Kidney epithelial cell (primary cell): ENCODE data around the gene IP6K3. TPM values are rescaled to one million over a fixed set of nuclear protein-coding genes. Genes with fewer than 3 reads are reported as not detected.

ENCODE experiments used
- DNase-seq: peaks from one replicate; pipeline ENCODE4 v3.0.0-alpha.2; 2010; ENCODE audit warnings: low read depth
- H3K27me3 ChIP-seq: 2 replicates; pipeline ENCODE4 v1.6.0; 2011; ENCODE audit warnings: low read length; ENCODE audit not compliant: control insufficient read depth, insufficient read depth
- H3K36me3 ChIP-seq: 2 replicates; pipeline ENCODE4 v1.5.1; 2011; ENCODE audit warnings: low read length; ENCODE audit not compliant: control insufficient read depth, insufficient read depth
- H3K4me3 ChIP-seq: 2 replicates; pipeline ENCODE4 v1.5.1; 2011; ENCODE audit warnings: low read depth, mild to moderate bottlenecking, control low read depth, low read length
- total RNA-seq: library from RNA; depleted of rRNA; stranded (reverse); fragments of >200 nt; gene quantifications from 2 replicates; pipeline ENCODE4 v1.2.3, GENCODE V29; 2015
- TF ChIP-seq, protein P1 (sequence below): IDR thresholded peaks from 2 replicates; pipeline ENCODE4 v1.5.1; 2011; ENCODE audit warnings: mild to moderate bottlenecking, moderate library complexity, low read length, control low read depth, inconsistent platforms; ENCODE audit not compliant: insufficient read depth, poor library complexity, severe bottlenecking

Gene IP6K3
- total RNA-seq, 1 donor from 2014 or later, result 0.29 TPM

DNA sequence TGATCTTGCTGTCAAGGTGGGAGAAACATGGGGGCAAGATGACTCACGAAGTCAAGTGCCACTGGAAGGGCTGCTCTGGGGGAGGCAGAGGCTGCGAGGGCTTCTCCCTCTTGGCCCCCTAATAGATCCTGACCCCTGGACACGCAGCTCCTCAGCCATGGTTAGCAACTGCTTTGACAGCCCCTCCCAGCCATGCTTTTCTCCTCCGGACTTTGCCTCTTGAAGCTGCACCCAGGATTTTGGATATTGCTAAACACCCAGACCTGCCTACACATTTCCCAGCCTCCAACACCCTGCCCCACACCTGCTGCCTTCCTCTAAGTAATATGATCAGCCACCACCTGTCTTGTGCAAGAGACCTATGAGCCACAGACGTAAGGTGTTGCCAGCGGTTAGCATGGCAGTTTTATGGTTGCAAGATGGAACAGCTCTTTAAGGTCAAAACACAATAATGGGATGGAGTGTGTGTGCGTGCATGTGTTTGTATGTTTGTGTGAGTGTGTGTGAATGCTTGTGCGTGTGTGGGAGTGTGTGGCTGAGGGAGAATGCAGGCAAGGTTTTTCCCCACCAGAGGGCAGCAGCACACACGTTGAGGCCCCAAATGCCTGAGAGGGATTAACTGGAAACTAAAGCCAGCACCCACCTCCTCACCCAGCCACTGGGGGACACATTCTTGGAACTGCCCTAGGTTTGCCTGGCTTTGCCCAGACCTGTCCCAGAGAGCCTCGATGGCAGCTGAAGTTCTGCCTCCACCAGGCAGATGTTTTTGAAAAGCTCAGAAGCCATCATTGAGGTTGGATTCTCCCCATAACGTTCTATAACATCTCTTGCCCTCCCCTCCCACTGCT, 2.5 kb downstream of the IP6K3 start:
- H3K27me3 ChIP-seq, result peaks cover 2% of the 10 kb centered on the region
- TF ChIP-seq, protein P1, sequence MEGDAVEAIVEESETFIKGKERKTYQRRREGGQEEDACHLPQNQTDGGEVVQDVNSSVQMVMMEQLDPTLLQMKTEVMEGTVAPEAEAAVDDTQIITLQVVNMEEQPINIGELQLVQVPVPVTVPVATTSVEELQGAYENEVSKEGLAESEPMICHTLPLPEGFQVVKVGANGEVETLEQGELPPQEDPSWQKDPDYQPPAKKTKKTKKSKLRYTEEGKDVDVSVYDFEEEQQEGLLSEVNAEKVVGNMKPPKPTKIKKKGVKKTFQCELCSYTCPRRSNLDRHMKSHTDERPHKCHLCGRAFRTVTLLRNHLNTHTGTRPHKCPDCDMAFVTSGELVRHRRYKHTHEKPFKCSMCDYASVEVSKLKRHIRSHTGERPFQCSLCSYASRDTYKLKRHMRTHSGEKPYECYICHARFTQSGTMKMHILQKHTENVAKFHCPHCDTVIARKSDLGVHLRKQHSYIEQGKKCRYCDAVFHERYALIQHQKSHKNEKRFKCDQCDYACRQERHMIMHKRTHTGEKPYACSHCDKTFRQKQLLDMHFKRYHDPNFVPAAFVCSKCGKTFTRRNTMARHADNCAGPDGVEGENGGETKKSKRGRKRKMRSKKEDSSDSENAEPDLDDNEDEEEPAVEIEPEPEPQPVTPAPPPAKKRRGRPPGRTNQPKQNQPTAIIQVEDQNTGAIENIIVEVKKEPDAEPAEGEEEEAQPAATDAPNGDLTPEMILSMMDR, result peak; percentile 94
- DNase-seq, result no peak
- H3K4me3 ChIP-seq, result no peak overlapping the region
- H3K36me3 ChIP-seq, result no peaks in the 10 kb centered on the region

DNA sequence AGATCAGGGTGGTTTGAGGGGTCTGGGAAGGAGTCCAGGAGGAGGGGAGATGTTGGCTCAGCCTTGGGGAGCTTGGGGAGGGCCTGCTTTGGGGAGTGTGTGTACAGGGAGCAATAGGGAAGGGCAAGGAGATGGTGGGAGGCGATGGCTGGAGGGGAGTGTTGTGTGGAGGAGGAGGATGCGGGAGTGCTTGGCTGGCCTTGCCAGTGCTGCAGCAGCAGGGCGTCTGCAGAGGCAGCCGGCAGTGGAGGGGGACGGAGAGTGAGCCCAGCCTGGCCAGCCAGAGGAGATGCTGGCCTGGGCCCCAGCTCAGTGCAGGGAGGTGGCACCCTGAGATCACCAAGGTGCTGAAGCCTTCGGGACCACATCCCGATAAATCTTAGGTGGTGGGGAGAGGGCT, 3.9 kb downstream of the IP6K3 start:
- Histone ChIP-seq H3K4me3 (no peak overlapping the region), H3K27me3 (peaks cover 2% of the 10 kb centered on the region), H3K36me3 (no peaks in the 10 kb centered on the region)
- TF ChIP-seq, protein P1, result no peak
- no peak for DNase-seq

- DNase-seq, result no peak
- H3K27me3 ChIP-seq, result peaks cover 2% of the 10 kb centered on the region
- H3K36me3 ChIP-seq, result no peaks in the 10 kb centered on the region
- H3K4me3 ChIP-seq, result no peak overlapping the region
- TF ChIP-seq, protein P1, result no peak
These were observed 4.6 kb downstream of the IP6K3 start for GRCh38 chr6:33742092-33742491.

DNA sequence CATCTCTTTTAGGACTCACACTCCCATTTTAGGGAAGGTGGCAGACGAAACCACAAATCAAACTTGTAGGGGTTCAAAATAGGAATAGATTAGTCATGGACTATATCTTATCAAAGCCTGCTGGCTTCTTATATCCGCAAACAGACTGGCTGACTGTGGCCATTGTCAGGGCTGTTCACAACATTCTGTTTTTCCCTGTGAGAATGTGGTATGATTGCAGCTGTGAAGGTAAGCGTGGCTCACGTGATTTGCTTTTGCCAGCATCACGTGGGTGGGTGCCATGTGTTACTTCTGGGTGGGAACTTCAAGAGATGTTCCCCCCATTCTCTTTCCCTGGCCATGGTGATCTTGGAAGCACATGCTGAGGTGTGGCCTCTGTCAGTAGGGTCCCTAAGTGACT, 5.9 kb downstream of the IP6K3 start:
- Histone ChIP-seq H3K4me3 (no peak overlapping the region), H3K27me3 (peaks cover 2% of the 10 kb centered on the region), H3K36me3 (no peaks in the 10 kb centered on the region)
- DNase-seq, result no peak
- TF ChIP-seq, protein P1, result no peak

DNA sequence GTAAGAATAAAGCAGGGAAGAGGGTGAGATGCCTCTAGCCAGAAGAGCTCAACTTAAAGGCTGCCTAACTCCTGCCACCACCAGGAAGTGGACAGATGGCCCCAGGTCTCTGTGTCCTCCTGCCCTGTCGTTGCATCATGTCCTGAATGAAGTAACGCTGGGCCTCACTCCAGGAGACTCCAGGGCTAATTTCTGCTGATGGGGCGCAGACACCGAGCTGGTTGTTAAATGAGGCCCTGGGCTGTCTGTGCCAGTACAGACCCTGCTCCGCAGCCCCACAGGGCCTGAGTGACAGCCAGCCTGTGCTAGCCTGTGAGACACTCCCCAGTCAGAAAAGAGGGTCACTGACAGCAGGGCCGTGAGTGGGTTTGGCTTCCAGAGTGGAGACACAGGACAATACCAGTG, 6.5 kb downstream of the IP6K3 start:
- DNase-seq, result no peak
- TF ChIP-seq, protein P1, result no peak
- Histone ChIP-seq H3K4me3 (no peak overlapping the region), H3K36me3 (no peaks in the 10 kb centered on the region), H3K27me3 (peaks cover 2% of the 10 kb centered on the region)

DNA sequence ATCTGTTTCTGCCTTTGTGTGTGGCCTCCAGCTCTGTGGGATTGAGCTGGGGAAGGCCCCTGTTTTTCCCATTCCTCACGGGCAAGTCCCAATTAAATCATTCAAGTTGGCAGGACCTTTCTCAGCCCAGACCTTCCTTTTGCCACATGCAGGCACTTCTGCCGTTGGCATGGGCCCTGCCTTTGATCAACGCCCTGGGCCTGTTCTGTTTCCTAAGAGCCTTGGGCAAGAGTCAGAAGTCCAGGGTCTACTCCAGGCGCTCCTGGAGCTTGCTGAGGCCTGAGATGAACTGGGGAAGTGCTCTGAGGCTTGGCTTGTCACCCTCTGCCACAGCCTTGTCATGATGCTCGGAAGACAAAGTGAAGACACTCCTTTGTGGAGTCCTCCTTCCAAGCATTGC, 7.1 kb downstream of the IP6K3 start:
- Histone ChIP-seq H3K4me3 (no peak overlapping the region), H3K27me3 (peaks cover 2% of the 10 kb centered on the region), H3K36me3 (no peaks in the 10 kb centered on the region)
- TF ChIP-seq, protein P1, result no peak
- DNase-seq, result no peak
